Loucy (cell line): Measurements from ENCODE around the gene CCDC186.

Source experiments
- H2AFZ ChIP-seq: fragments of 200-600 bp; sonication (generic); 2 replicates; pipeline ENCODE4 v1.6.0; 2016; ENCODE audit warnings: antibody characterized with exemption, mild to moderate bottlenecking, low read length, moderate library complexity
- H3F3A ChIP-seq: fragments of 200-600 bp; 2 replicates; pipeline ENCODE4 v1.6.0; 2016; ENCODE audit warnings: antibody characterized with exemption, low read depth, mild to moderate bottlenecking
- H3K27me3 ChIP-seq: fragments of 200-600 bp; sonication (generic); 2 replicates; pipeline ENCODE4 v1.6.1; 2014; ENCODE audit warnings: low read length, mild to moderate bottlenecking; ENCODE audit not compliant: insufficient read depth, poor library complexity, severe bottlenecking
- H3K36me3 ChIP-seq: fragments of 200-600 bp; sonication (generic); 2 replicates; pipeline ENCODE4 v1.6.1; 2016; ENCODE audit warnings: low read length; ENCODE audit not compliant: insufficient read depth
- H3K4me1 ChIP-seq: fragments of 200-600 bp; sonication (generic); 2 replicates; pipeline ENCODE4 v1.5.1; 2014; ENCODE audit warnings: low read length, mild to moderate bottlenecking; ENCODE audit not compliant: insufficient read depth, poor library complexity, severe bottlenecking
- H3K4me2 ChIP-seq: fragments of 200-600 bp; sonication (generic); 2 replicates; pipeline ENCODE4 v1.6.0; 2014; ENCODE audit warnings: antibody characterized with exemption, low read length, low read depth, mild to moderate bottlenecking; ENCODE audit not compliant: poor library complexity, severe bottlenecking
- H3K4me3 ChIP-seq: fragments of 200-600 bp; sonication (generic); 2 replicates; pipeline ENCODE4 v1.5.1; 2014; ENCODE audit warnings: low read length, mild to moderate bottlenecking, mixed read lengths; ENCODE audit not compliant: poor library complexity, severe bottlenecking
- H3K79me2 ChIP-seq: fragments of 200-600 bp; sonication (generic); 2 replicates; pipeline ENCODE4 v1.6.1; 2014; ENCODE audit warnings: low read length; ENCODE audit not compliant: insufficient read depth
- H3K9ac ChIP-seq: fragments of 200-600 bp; sonication (generic); 2 replicates; pipeline ENCODE4 v1.6.0; 2014; ENCODE audit warnings: mild to moderate bottlenecking, low read depth, low read length, moderate library complexity; ENCODE audit not compliant: poor library complexity, severe bottlenecking
- H3K9me2 ChIP-seq: fragments of 200-600 bp; sonication (generic); replicated peaks from 2 replicates; pipeline ENCODE4 v1.6.1; 2016; ENCODE audit warnings: low read depth, low read length, mixed read lengths
- H3K9me3 ChIP-seq: fragments of 200-600 bp; sonication (generic); 2 replicates; pipeline ENCODE4 v1.6.1; 2014; ENCODE audit warnings: mild to moderate bottlenecking, antibody characterized with exemption, low read length, low read depth; ENCODE audit not compliant: insufficient read depth
- H4K20me1 ChIP-seq: fragments of 200-600 bp; sonication (generic); 2 replicates; pipeline ENCODE4 v1.6.0; 2014; ENCODE audit warnings: antibody characterized with exemption, low read length, mild to moderate bottlenecking; ENCODE audit not compliant: insufficient read depth, poor library complexity, severe bottlenecking
- CTCF ChIP-seq: fragments of 200-600 bp; sonication (generic); conservative IDR thresholded peaks from 2 replicates; pipeline ENCODE4 v1.5.1; 2014; ENCODE audit warnings: mild to moderate bottlenecking, antibody characterized with exemption, low read length
- EZH2phosphoT487 ChIP-seq: fragments of 200-600 bp; IDR thresholded peaks from 2 replicates; pipeline ENCODE4 v1.6.1; 2018; ENCODE audit warnings: antibody characterized with exemption, mild to moderate bottlenecking, moderate library complexity, borderline replicate concordance

CCDC186 gene

GRCh38 chr10:114168450-114169009 is 5.5 kb downstream of the CCDC186 start:
- Histone ChIP-seq H3K79me2 (peaks cover 57% of the 10 kb centered on the region), H3K27me3 (no peaks in the 10 kb centered on the region), H3K9ac (no peak overlapping the region), H3K9me3 (0 out of 2 replicates have a peak, but pooled peaks cover 6% of the 10 kb centered on the region), H3K36me3 (no peaks in the 10 kb centered on the region), H4K20me1 (peaks cover 11% of the 10 kb centered on the region), H2AFZ (no peak overlapping the region), H3K4me1 (peaks cover 23% of the 10 kb centered on the region), H3K9me2 (no peaks in the 10 kb centered on the region), H3F3A (peaks cover 15% of the 10 kb centered on the region; the same call in 1 of the 2 replicates), H3K4me2 (no peak overlapping the region), H3K4me3 (no peak overlapping the region)
- no peak for TF ChIP-seq EZH2phosphoT487
- TF ChIP-seq CTCF, result no peak

- TF ChIP-seq EZH2phosphoT487 (no peak), CTCF (no peak)
- no peaks in the 10 kb centered on the region for H3K9me2 ChIP-seq
- H3K27me3 ChIP-seq, result no peaks in the 10 kb centered on the region
- peaks cover 10% of the 10 kb centered on the region; the same call in 1 of the 2 replicates for H3F3A ChIP-seq
- 0 out of 2 replicates have a peak, but pooled peaks cover 6% of the 10 kb centered on the region for H3K9me3 ChIP-seq
- H4K20me1 ChIP-seq, result peaks cover 15% of the 10 kb centered on the region
- H3K79me2 ChIP-seq, result peaks cover 51% of the 10 kb centered on the region
- H3K4me1 ChIP-seq, result peaks cover 23% of the 10 kb centered on the region
- no peak overlapping the region for H3K4me3 ChIP-seq
- H3K36me3 ChIP-seq, result no peaks in the 10 kb centered on the region; the same call in 1 of the 2 replicates
- H2AFZ ChIP-seq, result no peak overlapping the region
- H3K4me2 ChIP-seq, result no peak overlapping the region
- H3K9ac ChIP-seq, result no peak overlapping the region
These were observed 6.0 kb downstream of the CCDC186 start for GRCh38 chr10:114167985-114168384.

- peaks cover 9% of the 10 kb centered on the region for H3K4me1 ChIP-seq
- H3K4me3 ChIP-seq, result no peak overlapping the region
- H3K9me3 ChIP-seq, result 0 out of 2 replicates have a peak, but pooled peaks cover 6% of the 10 kb centered on the region
- H3K79me2 ChIP-seq, result peaks cover 47% of the 10 kb centered on the region
- TF ChIP-seq EZH2phosphoT487 (no peak), CTCF (no peak)
- peaks cover 11% of the 10 kb centered on the region for H4K20me1 ChIP-seq
- H3K36me3 ChIP-seq, result peaks cover 4% of the 10 kb centered on the region; the same call in 1 of the 2 replicates
- no peak overlapping the region for H3K9ac ChIP-seq
- no peaks in the 10 kb centered on the region for H3F3A ChIP-seq
- H2AFZ ChIP-seq, result no peak overlapping the region
- H3K4me2 ChIP-seq, result no peak overlapping the region
- H3K9me2 ChIP-seq, result no peaks in the 10 kb centered on the region
- no peaks in the 10 kb centered on the region for H3K27me3 ChIP-seq
These were observed 7.5 kb downstream of the CCDC186 start for GRCh38 chr10:114166494-114166893.
